LNCAP (cell line): Measurements from ENCODE around the gene SYNE2.

Experiments used
- CTCF ChIP-seq: fragments of 450-650 bp; IDR thresholded peaks from 2 replicates; pipeline ENCODE4 v1.5.1; 2017; ENCODE audit warnings: mild to moderate bottlenecking

Gene SYNE2

GRCh38 chr14:63853831-63854293, 1.1 kb downstream of the SYNE2 start:
- no peak for TF ChIP-seq CTCF

- no peak for TF ChIP-seq CTCF
Observed at GRCh38 chr14:63854330-63854729, 1.5 kb downstream of the SYNE2 start.

- no peak for TF ChIP-seq CTCF
Observed at GRCh38 chr14:63855281-63855680, 2.5 kb downstream of the SYNE2 start.

GRCh38 chr14:63857466-63858030, 4.7 kb downstream of the SYNE2 start:
- TF ChIP-seq CTCF: no peak

- no peak for TF ChIP-seq CTCF
Observed at GRCh38 chr14:63860146-63860545, 7.3 kb downstream of the SYNE2 start.

GRCh38 chr14:63862163-63862562, 9.4 kb downstream of the SYNE2 start:
- TF ChIP-seq CTCF: no peak

GRCh38 chr14:63863004-63863403, 10.2 kb downstream of the SYNE2 start:
- TF ChIP-seq CTCF: no peak
